GM12874 (cell line): ENCODE results near the gene CCDC122.

ENCODE experiments used
- CTCF ChIP-seq: IDR thresholded peaks from 2 replicates; pipeline ENCODE4 v1.5.1; 2011; ENCODE audit warnings: low read depth, mild to moderate bottlenecking, control low read depth, low read length, moderate library complexity; ENCODE audit not compliant: insufficient read depth

CCDC122 gene

GRCh38 chr13:43876366-43876765 lies 3.2 kb downstream of the CCDC122 start:
- TF ChIP-seq CTCF, result no peak

DNA sequence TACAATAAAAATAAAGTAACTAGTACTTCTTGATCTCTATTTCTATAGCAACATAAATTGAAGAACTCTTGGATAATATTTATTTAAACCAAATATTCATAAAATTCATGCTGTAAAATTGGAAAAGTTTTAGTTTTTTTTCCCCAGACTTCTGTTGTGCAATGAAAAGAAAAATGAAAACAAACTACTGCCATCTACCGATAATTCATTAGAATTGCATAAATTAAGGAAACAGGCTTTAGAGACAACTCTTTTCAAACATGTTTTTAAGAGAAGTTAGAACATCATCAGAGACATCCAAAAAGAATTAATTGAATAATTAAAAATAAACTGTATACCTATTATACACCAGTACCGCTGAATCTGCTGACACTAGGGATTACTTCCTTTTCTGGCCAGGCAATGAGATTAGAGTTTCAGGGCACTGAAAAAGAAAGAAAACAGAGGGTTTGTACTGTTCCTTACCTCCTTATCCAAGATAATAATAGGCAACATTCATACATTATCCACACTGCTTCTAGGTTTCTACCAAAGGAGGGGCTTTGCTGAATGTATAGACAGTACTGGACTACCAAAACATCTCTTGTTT lies 4.9 kb downstream of the CCDC122 start:
- TF ChIP-seq CTCF, result no peak

- TF ChIP-seq CTCF, result no peak
Measured at GRCh38 chr13:43872181-43872580, 7.4 kb downstream of the CCDC122 start.

DNA sequence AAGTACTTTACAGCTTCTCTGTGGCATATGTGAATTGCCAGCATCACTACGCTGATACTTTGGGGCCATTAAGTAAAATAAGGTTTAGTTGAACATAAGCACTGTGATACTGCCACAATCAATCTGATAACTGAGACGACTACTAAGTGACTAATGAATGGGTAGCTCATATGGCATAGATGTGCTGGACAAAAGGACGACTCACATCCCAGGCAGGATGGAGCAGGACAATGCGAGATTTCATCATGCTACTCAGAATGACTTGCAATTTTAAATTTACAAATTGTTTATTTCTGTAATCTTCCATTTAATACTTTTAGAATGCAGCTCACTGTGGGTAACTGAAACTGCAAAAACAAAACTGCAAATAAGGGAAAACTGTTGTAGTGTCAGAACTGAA lies 13.6 kb downstream of the CCDC122 start:
- TF ChIP-seq CTCF, result no peak

DNA sequence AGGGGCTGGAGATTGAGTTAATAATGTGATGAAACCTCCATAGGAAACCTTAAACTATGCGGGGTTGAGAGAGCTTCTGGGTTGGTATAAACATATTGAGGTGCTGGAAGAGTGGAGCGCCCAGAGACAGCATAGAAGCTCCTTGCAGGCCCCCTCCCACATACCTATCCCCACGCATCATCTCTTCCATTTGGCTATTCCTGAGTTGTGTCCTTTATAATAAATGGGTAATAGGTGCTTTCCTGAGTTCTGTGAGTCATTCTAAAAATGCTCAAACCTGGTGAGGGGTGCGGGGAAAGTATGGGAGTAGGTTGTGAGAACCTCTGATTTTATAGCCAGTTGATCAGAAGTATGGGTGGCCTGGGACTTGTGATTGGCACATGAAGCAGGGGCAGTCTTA lies 14.6 kb downstream of the CCDC122 start:
- TF ChIP-seq CTCF, result no peak

GRCh38 chr13:43861863-43862262 lies 17.7 kb downstream of the CCDC122 start:
- TF ChIP-seq CTCF, result no peak

DNA sequence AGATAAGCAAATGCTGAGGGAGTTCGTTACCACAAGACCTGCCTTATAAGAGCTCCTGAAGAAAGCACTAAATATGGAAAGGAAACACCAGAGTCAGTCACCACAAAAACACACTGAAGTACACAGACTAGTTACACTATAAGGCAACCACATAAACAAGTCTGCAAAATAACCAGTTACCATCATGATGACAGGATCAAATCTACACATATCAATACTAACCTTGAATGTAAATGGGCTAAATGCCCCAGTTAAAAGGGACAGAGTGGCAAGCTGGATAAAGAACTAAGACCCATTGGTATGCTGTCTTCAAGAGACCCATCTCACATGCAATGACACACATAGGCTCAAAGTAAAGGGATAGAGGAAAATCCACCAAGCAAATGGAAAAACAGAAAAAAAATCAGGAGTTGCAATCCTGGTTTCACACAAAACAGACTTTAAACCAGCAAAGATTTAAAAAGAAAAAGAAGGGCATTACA lies 26.6 kb downstream of the CCDC122 start:
- no peak for TF ChIP-seq CTCF
